GM12878 (cell line): ENCODE results near the gene CFLAR. TPM values are rescaled to one million over a fixed set of nuclear protein-coding genes. Genes with fewer than 3 reads are reported as not detected.

Experiments used
- ATAC-seq: fragments of 200-7000 bp; cut with Tn5 transposase; 3 replicates; pipeline ENCODE4 v1.9.1; 2020; ENCODE audit warnings: mild to moderate bottlenecking, moderate library complexity
- BruUV-seq: library from RNA; stranded (reverse); fragments of 400-500 nt; replicated peaks from 2 replicates; lab custom pipeline; 2021; lab: Mats Ljungman, UMichigan
- CTCF ChIA-PET: fragments of 300-600 bp; sonication (Branson Sonifier 250); formaldehyde crosslinking; extraction: SDS; loops from one replicate; lab custom pipeline; 2021; ENCODE audit warnings: inconsistent platforms; lab: Yijun Ruan, JAX
- POLR2A ChIA-PET: fragments of 350-600 bp; formaldehyde crosslinking; extraction: SDS; loops from one replicate; lab custom pipeline; 2021; ENCODE audit warnings: inconsistent platforms; lab: Charles Lee
- RAD21 ChIA-PET: fragments of 300-600 bp; sonication (Branson Sonifier 250); formaldehyde crosslinking; loops from one replicate; lab custom pipeline; 2023; ENCODE audit warnings: antibody characterized with exemption; ENCODE audit not compliant: unreplicated experiment; lab: Charles Lee
- SMC1A ChIA-PET: fragments of 300-600 bp; sonication (Branson Sonifier 250); formaldehyde crosslinking; loops from one replicate; lab custom pipeline; 2023; ENCODE audit not compliant: unreplicated experiment, uncharacterized antibody; lab: Charles Lee
- DNase-seq: peaks from one replicate; pipeline ENCODE4 v3.0.0-alpha.2; 2011; ENCODE audit warnings: low read depth, low spot score
- FAIRE-seq: peaks from 3 replicates; lab custom pipeline; 2011; peaks lifted over from hg19 to GRCh38; lab: Jason Lieb, UNC
- H2AFZ ChIP-seq: 2 replicates; pipeline ENCODE4 v1.6.0; 2011; ENCODE audit warnings: low read depth, low read length, control low read depth; ENCODE audit not compliant: control insufficient read depth
- H3K27ac ChIP-seq: 2 replicates; pipeline ENCODE4 v1.5.1; 2011; ENCODE audit warnings: control low read depth; ENCODE audit not compliant: control insufficient read depth, insufficient read depth
- H3K27me3 ChIP-seq, 2 experiments: replicated peaks in 1 of 2; 2 replicates each; pipeline versions ENCODE4 v1.6.0 to v1.6.1; 2011; ENCODE audit warnings: low read length in 1 of 2; ENCODE audit not compliant: control insufficient read depth in 2 of 2, insufficient read depth in 2 of 2
- H3K36me3 ChIP-seq, 2 experiments: 2 replicates each; pipeline ENCODE4 v1.5.1; 2011; ENCODE audit warnings: low read length in 1 of 2; ENCODE audit not compliant: control insufficient read depth in 2 of 2, insufficient read depth in 2 of 2
- H3K4me1 ChIP-seq: 2 replicates; pipeline ENCODE4 v1.6.1; 2011; ENCODE audit warnings: mild to moderate bottlenecking, low read length, moderate library complexity, mixed read lengths; ENCODE audit not compliant: control insufficient read depth, insufficient read depth
- H3K4me2 ChIP-seq: 2 replicates; pipeline ENCODE4 v1.6.0; 2011; ENCODE audit warnings: control low read depth; ENCODE audit not compliant: control insufficient read depth, insufficient read depth
- H3K4me3 ChIP-seq: fragments of 200-600 bp; sonication (generic); 2 replicates; pipeline ENCODE4 v1.5.1; 2016
- H3K79me2 ChIP-seq: 2 replicates; pipeline ENCODE4 v1.6.0; 2011; ENCODE audit warnings: low read length; ENCODE audit not compliant: control insufficient read depth, insufficient read depth
- H3K9ac ChIP-seq: 2 replicates; pipeline ENCODE4 v1.8.0; 2011; ENCODE audit warnings: low read length, control low read depth, mixed read lengths; ENCODE audit not compliant: control insufficient read depth, insufficient read depth
- H3K9me3 ChIP-seq: replicated peaks from 3 replicates; pipeline ENCODE4 v1.5.1; 2011; ENCODE audit warnings: mild to moderate bottlenecking, low read length; ENCODE audit not compliant: control insufficient read depth, insufficient read depth
- H4K20me1 ChIP-seq: 2 replicates; pipeline ENCODE4 v1.6.0; 2011; ENCODE audit not compliant: control insufficient read depth, insufficient read depth
- ETV6 ChIP-seq, 2 experiments: fragments of 450-650 bp in 1 of 2; IDR thresholded peaks in 1 of 2; conservative IDR thresholded peaks in 1 of 2; 2 replicates each; pipeline ENCODE4 v1.6.1; 2014; ENCODE audit warnings: antibody characterized with exemption in 1 of 2, borderline replicate concordance in 1 of 2, low read depth in 1 of 2, mild to moderate bottlenecking in 1 of 2, moderate library complexity in 1 of 2
- SMAD1 ChIP-seq: fragments of 450-650 bp; IDR thresholded peaks from 2 replicates; pipeline ENCODE4 v1.6.1; 2018; ENCODE audit warnings: mild to moderate bottlenecking, low read depth; ENCODE audit not compliant: partially characterized antibody
- SP1 ChIP-seq: IDR thresholded peaks from one replicate; pipeline ENCODE4 v1.6.1; 2011; ENCODE audit warnings: low read depth, low read length
- SUPT20H ChIP-seq: IDR thresholded peaks from 2 replicates; pipeline ENCODE4 v1.6.1; 2011; ENCODE audit warnings: low read depth, mild to moderate bottlenecking, low read length, moderate library complexity, borderline replicate concordance; ENCODE audit not compliant: control insufficient read depth
- WGBS: methylation state at CpG from one replicate; pipeline ENCODE4 v1.1.6; 2016; ENCODE audit warnings: low lambda C conversion rate; ENCODE audit not compliant: insufficient replicate concordance, insufficient coverage; ENCODE audit errors: missing lambda C conversion rate; 5-methylcytosine and 5-hydroxymethylcytosine counted together
- in situ Hi-C: fragments of 300-500 bp; cut with MboI; formaldehyde crosslinking; loops from 9 replicates; pipeline ENCODE4 v1.14.3; 2018; ENCODE audit warnings: mixed read lengths
- intact Hi-C: fragments of 100-400 bp; cut with micrococcal nuclease; formaldehyde crosslinking; loops from one replicate; pipeline ENCODE4 v1.14.2; 2022; ENCODE audit not compliant: unreplicated experiment
- polyA plus RNA-seq, 11 experiments: library from polyadenylated mRNA; depleted of rRNA in 4 of 11; unstranded in 6 of 11; stranded (reverse) in 5 of 11; fragments of >200 nt; fragmentation: Nextera tagmentation in 4 of 11; fragmentation: Illumina TruSeq in 1 of 11; extraction: Ambion mirVana in 4 of 11; extraction: Trizol in 1 of 11; gene quantifications; 1 replicate in 1 of 11; 2 replicates in 10 of 11; pipeline versions ENCODE4 v1.2.1 to v1.2.3, GENCODE V29; 2011 to 2016; ENCODE audit warnings: inconsistent platforms in 2 of 11, missing spikeins in 2 of 11, low read depth in 1 of 11
- total RNA-seq, 4 experiments: library from RNA; depleted of rRNA in 3 of 4; stranded (reverse); fragments of >200 nt in 3 of 4; fragmentation: Illumina TruSeq in 1 of 4; extraction: Trizol in 1 of 4; gene quantifications; 2 replicates each; pipeline versions ENCODE4 v1.2.1 to v1.2.3, GENCODE V29; 2013 to 2021
- TF ChIP-seq, protein P1 (sequence below): IDR thresholded peaks from 2 replicates; pipeline ENCODE4 v1.6.1; 2012; ENCODE audit warnings: mild to moderate bottlenecking, low read depth, low read length

The CFLAR gene
- total and polyA plus RNA-seq, 10 of the 15 experiments (the other 5 are each of a cell fraction or from before 2014, with no cell fraction given): 80.6 to 181 (median 101) TPM

- no peak for ATAC-seq
- SMC1A ChIA-PET: interaction anchor here (2.1 kb wide), 1 partner anchor 69 kb away, joined by 4 read pairs; no protein-coding TSS in a partner anchor
- no TSS peak for BruUV-seq
- RAD21 ChIA-PET: interaction anchor here (0.7 kb wide), 1 partner anchor 68 kb away, joined by 3 read pairs; no protein-coding TSS in a partner anchor
- Histone ChIP-seq H3K79me2 (peaks cover 2% of the 10 kb centered on the region; the same call in 1 of the 2 replicates), H3K27ac (no peak overlapping the region), H3K27me3 (no peaks in the 10 kb centered on the region), H3K9ac (no peak overlapping the region), H3K9me3 (peaks cover 3% of the 10 kb centered on the region), H3K4me2 (no peak overlapping the region), H3K4me3 (no peak overlapping the region), H3K36me3 (peaks cover 20 to 43% of the 10 kb centered on the region in 2 experiments), H2AFZ (no peak overlapping the region), H4K20me1 (no peaks in the 10 kb centered on the region), H3K4me1 (no peaks in the 10 kb centered on the region; the same call in 1 of the 2 replicates)
- no peak for FAIRE-seq
- CTCF ChIA-PET: interaction anchor here (1.1 kb wide), 1 partner anchor 201 kb away, joined by 3 read pairs; the partner anchor contains the start of gene ORC2
- WGBS: 100% methylated on average over 1 of the region's 1 CpG
- intact Hi-C loops: no loop called here
- no peak for TF ChIP-seq SMAD1
- TF ChIP-seq, protein P1, sequence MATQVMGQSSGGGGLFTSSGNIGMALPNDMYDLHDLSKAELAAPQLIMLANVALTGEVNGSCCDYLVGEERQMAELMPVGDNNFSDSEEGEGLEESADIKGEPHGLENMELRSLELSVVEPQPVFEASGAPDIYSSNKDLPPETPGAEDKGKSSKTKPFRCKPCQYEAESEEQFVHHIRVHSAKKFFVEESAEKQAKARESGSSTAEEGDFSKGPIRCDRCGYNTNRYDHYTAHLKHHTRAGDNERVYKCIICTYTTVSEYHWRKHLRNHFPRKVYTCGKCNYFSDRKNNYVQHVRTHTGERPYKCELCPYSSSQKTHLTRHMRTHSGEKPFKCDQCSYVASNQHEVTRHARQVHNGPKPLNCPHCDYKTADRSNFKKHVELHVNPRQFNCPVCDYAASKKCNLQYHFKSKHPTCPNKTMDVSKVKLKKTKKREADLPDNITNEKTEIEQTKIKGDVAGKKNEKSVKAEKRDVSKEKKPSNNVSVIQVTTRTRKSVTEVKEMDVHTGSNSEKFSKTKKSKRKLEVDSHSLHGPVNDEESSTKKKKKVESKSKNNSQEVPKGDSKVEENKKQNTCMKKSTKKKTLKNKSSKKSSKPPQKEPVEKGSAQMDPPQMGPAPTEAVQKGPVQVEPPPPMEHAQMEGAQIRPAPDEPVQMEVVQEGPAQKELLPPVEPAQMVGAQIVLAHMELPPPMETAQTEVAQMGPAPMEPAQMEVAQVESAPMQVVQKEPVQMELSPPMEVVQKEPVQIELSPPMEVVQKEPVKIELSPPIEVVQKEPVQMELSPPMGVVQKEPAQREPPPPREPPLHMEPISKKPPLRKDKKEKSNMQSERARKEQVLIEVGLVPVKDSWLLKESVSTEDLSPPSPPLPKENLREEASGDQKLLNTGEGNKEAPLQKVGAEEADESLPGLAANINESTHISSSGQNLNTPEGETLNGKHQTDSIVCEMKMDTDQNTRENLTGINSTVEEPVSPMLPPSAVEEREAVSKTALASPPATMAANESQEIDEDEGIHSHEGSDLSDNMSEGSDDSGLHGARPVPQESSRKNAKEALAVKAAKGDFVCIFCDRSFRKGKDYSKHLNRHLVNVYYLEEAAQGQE: no peak
- TF ChIP-seq ETV6 (conservative IDR thresholded peaks at IDR 0.05 in 1 of 2, IDR thresholded peaks at IDR 0.05 in 1 of 2; ENCODE audit: borderline replicate concordance in 1 of 2, low read depth in 1 of 2): no peak
- no peak for TF ChIP-seq SUPT20H
- TF ChIP-seq SP1: no peak
- POLR2A ChIA-PET: no interaction called here
- no peak for DNase-seq
- in situ Hi-C loops: loop anchor here (5.0 kb wide), 1 partner anchor 452 kb away; no protein-coding TSS in a partner anchor
Observed at GRCh38 chr2:201164166-201164565, 48.2 kb downstream of the CFLAR start.
